HS-5 (cell line): ENCODE data around the gene TUBB8.
"Not testable (repeated sequence)": the region's sequence is repeated elsewhere in the genome, so short reads cannot be mapped to it uniquely, and the experiment has no call there.

Source experiments
- DNase-seq: peaks from one replicate; pipeline ENCODE4 v3.0.0-alpha.2; 2012; ENCODE audit warnings: low read depth

TUBB8 gene

GRCh38 chr10:48996-49395 lies at the start of gene TUBB8:
Gene TUBB8 (minus strand): TSS chr10:49296. CDS start chr10:49238, 58 bp downstream.
- no peak for DNase-seq

GRCh38 chr10:96466-96865 lies 47.4 kb upstream of the TUBB8 start:
- DNase-seq: no peak

- DNase-seq: no peak
Observed at GRCh38 chr10:95356-96115, 46.4 kb upstream of the TUBB8 start.

GRCh38 chr10:94613-95012 lies 45.5 kb upstream of the TUBB8 start:
- no peak for DNase-seq

GRCh38 chr10:92846-93245 lies 43.8 kb upstream of the TUBB8 start:
- DNase-seq: no peak

- DNase-seq: no peak
Observed at GRCh38 chr10:92153-92552, 43.1 kb upstream of the TUBB8 start.

- no peak for DNase-seq
Observed at GRCh38 chr10:91313-91712, 42.2 kb upstream of the TUBB8 start.

- DNase-seq: no peak
Observed at GRCh38 chr10:90161-90560, 41.1 kb upstream of the TUBB8 start.

- DNase-seq: no peak
Observed at GRCh38 chr10:89248-89647, 40.2 kb upstream of the TUBB8 start.

- DNase-seq: no peak
Observed at GRCh38 chr10:88253-88652, 39.2 kb upstream of the TUBB8 start.

GRCh38 chr10:87177-88080 lies 38.3 kb upstream of the TUBB8 start:
- no peak for DNase-seq

- no peak for DNase-seq
Observed at GRCh38 chr10:86031-86430, 36.9 kb upstream of the TUBB8 start.

- no peak for DNase-seq
Observed at GRCh38 chr10:85044-85443, 35.9 kb upstream of the TUBB8 start.

GRCh38 chr10:83930-84530 lies 34.9 kb upstream of the TUBB8 start:
- no peak for DNase-seq

GRCh38 chr10:80477-81105 lies 31.5 kb upstream of the TUBB8 start:
- DNase-seq: no peak

- no peak for DNase-seq
Observed at GRCh38 chr10:79532-80215, 30.6 kb upstream of the TUBB8 start.

- no peak for DNase-seq
Observed at GRCh38 chr10:78556-78955, 29.5 kb upstream of the TUBB8 start.

GRCh38 chr10:74266-74621 lies 25.1 kb upstream of the TUBB8 start:
- not testable (repeated sequence) for DNase-seq

GRCh38 chr10:73543-74265 lies 24.6 kb upstream of the TUBB8 start:
- DNase-seq: not testable (repeated sequence)

- not testable (repeated sequence) for DNase-seq
Observed at GRCh38 chr10:68156-68555, 19.1 kb upstream of the TUBB8 start.

- DNase-seq: not testable (repeated sequence)
Observed at GRCh38 chr10:49926-50325, 830 bp upstream of the TUBB8 start.
